Neural crest cell (in vitro differentiated cells): Measurements from ENCODE around the gene IRX4. TPM values are rescaled to one million over a fixed set of nuclear protein-coding genes. Genes with fewer than 3 reads are reported as not detected.

ENCODE experiments used
- DNase-seq: peaks from one replicate; pipeline ENCODE4 v3.0.0; 2021; ENCODE audit warnings: low read depth, mixed read lengths, low spot score
- H3K27ac Mint-ChIP-seq: one replicate; pipeline ENCODE4 v1.8.0; 2021; ENCODE audit warnings: mild to moderate bottlenecking, mixed read lengths; ENCODE audit not compliant: unreplicated experiment
- H3K27me3 Mint-ChIP-seq: 2 replicates; pipeline ENCODE4 v1.8.0; 2021; ENCODE audit warnings: low read depth, mild to moderate bottlenecking, mixed read lengths
- H3K36me3 Mint-ChIP-seq: 2 replicates; pipeline ENCODE4 v1.8.0; 2021; ENCODE audit warnings: low read depth, mild to moderate bottlenecking, mixed read lengths
- H3K4me1 Mint-ChIP-seq: 2 replicates; pipeline ENCODE4 v1.8.0; 2021; ENCODE audit warnings: mixed read lengths
- H3K4me3 Mint-ChIP-seq: one replicate; pipeline ENCODE4 v1.8.0; 2021; ENCODE audit warnings: mild to moderate bottlenecking, mixed read lengths
- H3K9me3 Mint-ChIP-seq: 2 replicates; pipeline ENCODE4 v1.8.0; 2021; ENCODE audit warnings: mixed read lengths
- total RNA-seq: library from RNA; stranded (reverse); gene quantifications from 2 replicates; pipeline ENCODE4 v1.2.1, GENCODE V29; 2021
- TF ChIP-seq, protein P1 (sequence below): fragments of 200-600 bp; sonication (generic); conservative IDR thresholded peaks from 2 replicates; pipeline ENCODE4 v1.5.0; 2021; ENCODE audit warnings: antibody characterized with exemption, mild to moderate bottlenecking

The IRX4 gene
- total RNA-seq, 1 donor from 2014 or later: 0.28 TPM

DNA sequence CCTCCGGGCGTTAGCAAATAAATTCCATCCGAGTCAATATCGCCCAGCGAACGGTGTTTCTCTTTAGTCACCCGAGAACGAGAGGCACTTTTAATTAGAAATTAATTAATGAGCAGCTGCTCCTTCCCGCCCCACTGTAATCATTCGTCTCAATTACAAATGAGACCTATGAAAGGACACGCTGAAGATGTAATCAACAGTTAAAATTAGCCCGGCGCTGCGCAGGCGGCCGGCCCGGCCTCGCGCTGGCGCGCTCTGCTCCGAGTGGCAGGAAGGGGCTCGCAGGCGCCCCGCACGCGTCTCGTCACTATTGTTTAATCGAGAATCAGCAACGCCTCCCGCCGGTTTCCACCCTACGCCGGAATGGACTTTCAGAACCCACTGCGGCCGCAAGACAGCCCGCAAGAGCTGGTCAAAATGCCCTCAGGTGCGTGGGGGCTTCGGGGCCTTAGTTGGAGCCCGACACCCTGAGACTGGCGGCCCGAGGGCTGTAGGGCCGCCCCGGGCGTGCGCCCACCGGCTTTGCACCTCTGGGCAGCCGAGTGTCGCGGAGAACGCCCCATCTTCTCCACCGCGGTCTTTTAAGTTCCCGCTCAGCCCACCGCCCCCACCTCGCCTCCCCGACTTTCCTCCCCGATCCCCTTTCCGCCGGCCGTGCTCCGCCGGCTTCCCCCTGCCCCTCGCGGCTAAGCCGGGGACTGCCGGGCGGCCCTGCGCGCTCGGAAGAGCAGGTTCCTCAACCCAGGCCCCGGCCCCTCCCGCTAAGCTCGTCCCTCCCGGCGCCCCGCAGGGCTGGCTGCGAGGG, 597 bp upstream of the IRX4 start:
- H3K4me1 Mint-ChIP-seq: peaks cover 17% of the 10 kb centered on the region
- no peaks in the 10 kb centered on the region for H3K36me3 Mint-ChIP-seq
- DNase-seq: no peak
- TF ChIP-seq, protein P1, sequence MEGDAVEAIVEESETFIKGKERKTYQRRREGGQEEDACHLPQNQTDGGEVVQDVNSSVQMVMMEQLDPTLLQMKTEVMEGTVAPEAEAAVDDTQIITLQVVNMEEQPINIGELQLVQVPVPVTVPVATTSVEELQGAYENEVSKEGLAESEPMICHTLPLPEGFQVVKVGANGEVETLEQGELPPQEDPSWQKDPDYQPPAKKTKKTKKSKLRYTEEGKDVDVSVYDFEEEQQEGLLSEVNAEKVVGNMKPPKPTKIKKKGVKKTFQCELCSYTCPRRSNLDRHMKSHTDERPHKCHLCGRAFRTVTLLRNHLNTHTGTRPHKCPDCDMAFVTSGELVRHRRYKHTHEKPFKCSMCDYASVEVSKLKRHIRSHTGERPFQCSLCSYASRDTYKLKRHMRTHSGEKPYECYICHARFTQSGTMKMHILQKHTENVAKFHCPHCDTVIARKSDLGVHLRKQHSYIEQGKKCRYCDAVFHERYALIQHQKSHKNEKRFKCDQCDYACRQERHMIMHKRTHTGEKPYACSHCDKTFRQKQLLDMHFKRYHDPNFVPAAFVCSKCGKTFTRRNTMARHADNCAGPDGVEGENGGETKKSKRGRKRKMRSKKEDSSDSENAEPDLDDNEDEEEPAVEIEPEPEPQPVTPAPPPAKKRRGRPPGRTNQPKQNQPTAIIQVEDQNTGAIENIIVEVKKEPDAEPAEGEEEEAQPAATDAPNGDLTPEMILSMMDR: peak; percentile 63
- H3K27me3 Mint-ChIP-seq: peaks cover 86% of the 10 kb centered on the region
- no peaks in the 10 kb centered on the region for H3K9me3 Mint-ChIP-seq
- peak overlapping the region; percentile 47 for H3K4me3 Mint-ChIP-seq
- no peak overlapping the region for H3K27ac Mint-ChIP-seq

DNA sequence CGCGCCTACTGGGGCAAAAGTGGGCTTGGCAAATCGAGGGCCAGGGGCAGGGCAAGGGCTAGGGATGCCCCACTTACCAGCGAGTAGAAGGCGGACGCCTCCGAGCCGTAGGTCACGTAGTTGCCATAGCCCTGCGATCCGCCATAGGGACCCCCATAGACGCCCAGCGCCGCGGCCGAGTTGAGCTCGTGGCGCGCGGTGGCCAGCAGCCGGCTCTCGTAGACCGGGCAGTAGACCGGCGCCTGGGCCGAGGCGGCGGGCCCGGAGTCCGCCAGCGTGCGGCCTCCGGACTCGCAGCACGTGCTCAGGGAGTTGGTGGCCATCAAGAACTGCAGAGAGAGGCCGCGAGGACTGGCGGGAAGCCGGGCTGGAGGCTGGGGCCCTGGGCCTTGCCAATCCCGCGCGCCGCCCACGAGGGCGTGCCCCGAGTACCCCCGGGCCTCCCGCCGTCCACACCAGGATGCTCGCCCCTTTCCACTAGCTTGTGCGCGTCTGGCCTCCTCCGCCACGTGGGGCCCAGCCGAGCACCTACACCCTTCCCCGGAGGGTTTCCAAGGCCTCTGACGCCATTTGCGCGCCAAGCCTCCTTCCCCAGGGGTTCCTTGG, 891 bp downstream of the IRX4 start:
- H3K27me3 Mint-ChIP-seq: peaks cover 90% of the 10 kb centered on the region
- no peaks in the 10 kb centered on the region for H3K9me3 Mint-ChIP-seq
- TF ChIP-seq, protein P1: no peak
- H3K27ac Mint-ChIP-seq: no peak overlapping the region
- H3K4me1 Mint-ChIP-seq: peaks cover 15% of the 10 kb centered on the region
- H3K4me3 Mint-ChIP-seq: no peak overlapping the region
- no peaks in the 10 kb centered on the region for H3K36me3 Mint-ChIP-seq
- no peak for DNase-seq

DNA sequence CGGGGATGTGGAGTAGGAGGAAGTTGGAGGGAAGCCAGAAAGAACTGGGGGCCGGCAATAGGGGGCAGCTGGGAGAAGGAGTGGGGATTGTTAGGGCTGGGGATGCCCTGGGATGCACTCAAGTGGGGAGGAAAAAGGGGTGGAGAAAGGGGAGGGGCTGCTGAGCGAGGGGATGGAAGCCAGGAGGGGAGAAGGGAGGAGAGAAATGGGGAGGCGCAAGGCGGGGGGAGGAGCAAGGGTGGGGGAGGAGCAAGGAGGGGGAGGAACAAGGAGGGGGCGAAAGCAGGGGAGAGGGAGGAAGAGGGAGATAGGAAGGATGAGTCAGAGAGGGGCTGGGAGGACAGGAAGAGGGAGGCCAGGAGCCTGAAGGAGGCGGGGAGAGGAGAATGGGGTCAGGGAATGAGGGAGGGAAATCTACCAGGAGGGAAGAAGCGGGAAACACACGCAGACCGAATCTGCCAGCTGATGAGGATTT, 1.6 kb downstream of the IRX4 start:
- TF ChIP-seq, protein P1: no peak
- no peak overlapping the region for H3K27ac Mint-ChIP-seq
- DNase-seq: no peak
- H3K4me1 Mint-ChIP-seq: peaks cover 15% of the 10 kb centered on the region
- no peak overlapping the region for H3K4me3 Mint-ChIP-seq
- H3K36me3 Mint-ChIP-seq: no peaks in the 10 kb centered on the region
- no peaks in the 10 kb centered on the region for H3K9me3 Mint-ChIP-seq
- peaks cover 88% of the 10 kb centered on the region for H3K27me3 Mint-ChIP-seq

DNA sequence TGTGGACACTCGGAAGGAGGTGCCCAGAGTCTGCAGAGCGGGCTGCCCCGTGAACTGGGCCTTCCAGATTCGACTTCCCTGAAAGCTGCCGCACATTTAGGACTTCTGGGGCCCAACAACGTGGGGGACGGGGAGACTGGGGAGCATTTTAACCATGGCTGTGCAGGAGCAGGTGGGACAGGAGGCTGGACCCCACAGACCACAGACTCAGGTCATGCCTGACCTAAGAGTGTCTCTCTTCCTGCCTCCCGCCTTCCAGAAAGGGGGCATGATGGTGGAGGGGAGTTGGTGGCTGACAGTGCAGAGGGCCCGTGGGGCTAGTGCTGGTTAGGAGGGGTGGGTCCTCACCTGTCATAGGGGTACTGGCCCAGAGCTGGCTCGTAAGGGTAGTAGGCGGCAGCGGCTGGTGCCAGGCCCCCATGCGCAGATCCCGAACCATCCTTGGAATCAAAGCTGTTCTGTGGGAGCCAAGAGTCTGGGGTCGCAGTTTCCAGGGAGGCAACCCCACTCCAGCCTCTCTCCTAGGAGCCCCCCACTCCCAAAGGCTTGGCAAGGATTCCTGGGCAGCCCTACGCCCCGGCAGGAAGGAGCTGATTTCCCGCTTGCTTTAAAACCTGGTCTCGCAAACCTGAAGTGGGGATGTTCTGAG, 2.2 kb downstream of the IRX4 start:
- no peak for DNase-seq
- Mint-ChIP-seq H3K9me3 (no peaks in the 10 kb centered on the region), H3K4me1 (peaks cover 18% of the 10 kb centered on the region), H3K4me3 (peak overlapping the region; percentile 41), H3K27ac (no peak overlapping the region), H3K36me3 (no peaks in the 10 kb centered on the region), H3K27me3 (peaks cover 87% of the 10 kb centered on the region)
- TF ChIP-seq, protein P1: no peak

DNA sequence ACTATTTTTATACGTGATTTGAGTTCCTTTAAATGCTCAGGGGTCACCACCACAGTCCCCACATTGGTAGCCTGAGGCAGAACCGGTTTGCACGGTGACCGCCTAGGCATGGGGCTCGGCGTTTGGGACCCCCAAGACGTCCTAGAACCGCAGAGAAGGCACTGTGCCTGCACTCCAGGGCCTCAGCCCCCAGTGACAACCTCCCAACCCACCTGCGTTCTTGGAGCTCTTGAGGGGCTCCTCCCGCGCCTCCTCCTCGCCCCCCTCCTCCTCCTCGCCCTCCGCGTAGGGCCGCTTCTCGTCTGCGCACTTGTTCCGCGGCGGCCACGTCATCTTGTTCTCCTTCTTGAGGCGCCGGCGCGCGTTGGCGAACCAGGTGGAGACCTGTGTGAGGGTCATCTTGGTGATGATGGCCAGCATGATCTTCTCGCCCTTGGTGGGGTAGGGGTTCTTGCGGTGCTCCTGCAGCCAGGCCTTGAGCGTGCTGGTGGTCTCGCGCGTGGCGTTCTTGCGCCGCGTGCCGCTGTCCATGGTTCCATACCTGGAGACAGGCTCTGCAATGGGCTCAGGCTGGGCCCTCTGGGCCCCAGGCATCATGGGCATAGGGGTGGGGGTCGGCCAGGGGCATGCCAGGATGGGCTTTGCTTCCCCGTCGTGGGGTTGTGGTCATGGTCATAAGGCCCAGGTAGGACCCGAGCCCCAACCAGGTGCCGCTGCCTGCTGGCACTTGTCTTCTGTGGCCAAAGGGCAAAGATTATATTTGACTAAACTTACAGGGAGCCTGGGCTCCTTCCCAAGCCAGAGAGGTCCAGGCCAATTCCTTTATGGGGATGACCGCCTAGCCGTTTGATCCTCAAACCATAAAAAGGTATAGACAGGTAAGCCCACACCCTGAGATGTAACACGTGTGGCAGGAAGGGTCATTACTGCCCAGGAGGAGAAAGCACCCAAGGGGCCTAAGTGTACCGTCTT, 3.1 kb downstream of the IRX4 start:
- Mint-ChIP-seq H3K36me3 (no peaks in the 10 kb centered on the region), H3K27me3 (peaks cover 87% of the 10 kb centered on the region), H3K4me1 (peaks cover 18% of the 10 kb centered on the region), H3K9me3 (no peaks in the 10 kb centered on the region), H3K27ac (no peak overlapping the region), H3K4me3 (peak overlapping the region; percentile 27)
- TF ChIP-seq, protein P1: no peak
- no peak for DNase-seq
